Activated naive CD4-positive, alpha-beta T cell treated with Interleukin-2 at 50 U/mL for 16 hours (primary cell): ENCODE data around the gene GNAQ.

Experiments
- DNase-seq: peaks from one replicate; pipeline ENCODE4 v3.0.0-alpha.2; 2020

Gene GNAQ

GRCh38 chr9:77935211-77935610 lies 96.4 kb downstream of the GNAQ start:
- DNase-seq, result no peak

GRCh38 chr9:77933976-77934375 lies 97.6 kb downstream of the GNAQ start:
- DNase-seq, result no peak

DNA sequence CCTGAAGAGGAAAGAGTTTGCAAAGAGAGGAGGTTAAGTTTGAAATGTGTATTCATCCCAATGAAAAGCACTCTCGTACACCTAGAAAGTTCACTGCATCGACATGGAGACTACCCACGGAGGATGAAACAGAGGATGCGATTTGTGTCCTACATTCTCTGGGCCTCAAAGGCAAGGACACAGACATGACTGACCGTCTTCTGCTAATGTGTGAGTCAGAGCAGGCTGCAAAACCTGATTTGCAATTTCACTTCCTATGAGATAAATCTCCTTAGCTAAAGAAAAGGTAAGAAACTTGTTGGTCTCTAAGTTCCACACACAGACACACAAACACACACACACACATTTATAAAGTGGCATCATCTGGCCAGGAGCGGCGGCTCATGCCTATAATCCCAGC lies 98.6 kb downstream of the GNAQ start:
- no peak for DNase-seq

DNA sequence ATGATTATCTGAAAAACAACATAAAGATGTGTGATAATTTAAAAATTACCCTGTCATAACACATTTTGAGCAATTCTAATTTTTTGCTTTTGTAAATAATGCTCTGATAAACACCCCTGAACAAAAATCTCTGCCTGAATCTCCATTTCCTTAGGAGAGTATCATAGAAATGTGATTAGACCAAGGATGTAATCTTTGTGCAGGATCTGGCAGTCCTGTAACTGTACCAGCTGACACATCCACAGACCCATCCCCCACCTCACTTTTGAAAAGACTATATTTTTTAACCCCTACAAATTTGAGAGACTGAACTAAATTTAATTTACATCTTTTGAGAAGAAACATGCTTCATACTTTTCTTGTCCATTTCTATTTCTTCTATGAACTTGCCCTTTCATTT lies 101.7 kb downstream of the GNAQ start:
- no peak for DNase-seq

DNA sequence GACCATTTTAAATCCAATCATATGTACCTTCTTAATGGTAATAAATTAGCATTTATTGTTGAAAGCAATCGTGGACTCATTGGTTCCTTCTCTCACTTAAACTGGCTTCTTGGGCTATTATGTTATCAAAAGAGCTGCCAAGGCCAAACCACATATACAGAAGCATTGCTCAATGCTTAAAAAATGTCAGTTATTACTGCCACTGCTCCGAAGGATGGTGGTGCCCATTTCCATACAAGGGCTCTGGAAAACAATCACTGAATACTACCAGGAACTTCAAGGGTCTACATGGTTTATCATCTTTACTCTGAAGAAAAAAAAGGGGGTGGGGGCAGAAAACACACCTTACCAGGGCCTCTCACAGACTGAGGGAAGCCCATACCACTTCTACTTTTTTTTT lies 104.3 kb downstream of the GNAQ start:
- no peak for DNase-seq

DNA sequence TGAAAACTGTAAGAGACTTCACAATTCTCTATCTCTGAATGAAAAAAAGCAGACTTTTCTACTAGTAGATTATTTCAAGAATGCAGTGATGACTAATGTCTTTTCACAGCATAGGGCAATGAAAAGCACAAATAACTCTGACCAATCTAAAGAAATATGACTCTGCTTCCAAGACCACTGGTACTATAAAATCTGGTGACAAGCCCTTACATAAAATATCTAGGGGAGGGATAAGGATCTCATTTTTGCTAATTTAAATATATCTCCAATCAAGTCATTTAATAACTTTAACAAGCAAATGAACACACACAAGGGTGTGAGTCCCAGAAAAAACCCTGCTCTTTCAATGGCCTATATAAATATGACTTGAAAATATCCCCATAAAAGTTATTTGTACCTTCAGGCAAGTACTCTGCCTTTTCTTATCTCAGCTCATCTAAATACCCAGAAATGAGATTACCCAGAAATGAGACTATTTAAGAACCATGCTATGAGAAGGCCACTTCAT lies 105.2 kb downstream of the GNAQ start:
- no peak for DNase-seq

DNA sequence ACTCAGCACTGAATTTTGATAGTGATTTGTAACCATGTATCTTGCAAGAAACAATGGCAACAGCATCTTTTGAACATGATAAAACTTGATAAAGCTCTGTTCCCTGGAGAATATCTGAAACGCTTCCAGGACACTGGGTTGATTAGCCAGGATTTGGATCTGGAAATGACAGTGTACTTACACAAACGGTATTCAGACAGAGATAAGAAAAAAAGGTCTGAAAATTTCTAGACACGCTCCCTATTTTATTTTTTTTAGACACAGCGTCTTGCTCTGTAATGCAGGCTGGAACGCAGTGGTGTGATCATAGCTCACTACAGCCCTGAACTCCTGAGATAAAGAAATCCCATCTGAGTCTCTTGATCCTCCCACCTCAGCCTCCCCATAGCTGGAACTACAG lies 109.0 kb downstream of the GNAQ start:
- no peak for DNase-seq

DNA sequence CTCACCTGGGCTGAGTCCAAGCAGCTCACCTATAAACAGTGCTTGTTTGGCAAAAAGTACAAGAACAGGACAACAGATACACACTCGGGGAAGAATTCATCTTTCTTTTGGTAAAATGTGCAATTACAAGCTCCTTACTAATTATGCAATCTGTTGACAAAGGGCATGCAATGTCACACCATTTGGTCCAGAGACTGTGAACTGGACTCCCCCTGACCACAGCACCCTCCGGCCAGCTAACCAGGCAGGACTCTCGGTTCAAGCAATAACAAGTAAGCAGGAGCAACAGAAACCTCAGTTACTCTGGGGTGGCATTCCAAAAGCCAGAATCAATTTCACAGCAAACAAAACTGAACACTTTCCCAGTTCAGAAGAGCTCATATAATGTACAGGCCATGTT lies 113.8 kb downstream of the GNAQ start:
- no peak for DNase-seq

- no peak for DNase-seq
Measured at GRCh38 chr9:77916820-77917219, 114.8 kb downstream of the GNAQ start.

GRCh38 chr9:77916410-77916819 lies 115.2 kb downstream of the GNAQ start:
- DNase-seq, result no peak

GRCh38 chr9:77915744-77916143 lies 115.9 kb downstream of the GNAQ start:
- DNase-seq, result no peak

DNA sequence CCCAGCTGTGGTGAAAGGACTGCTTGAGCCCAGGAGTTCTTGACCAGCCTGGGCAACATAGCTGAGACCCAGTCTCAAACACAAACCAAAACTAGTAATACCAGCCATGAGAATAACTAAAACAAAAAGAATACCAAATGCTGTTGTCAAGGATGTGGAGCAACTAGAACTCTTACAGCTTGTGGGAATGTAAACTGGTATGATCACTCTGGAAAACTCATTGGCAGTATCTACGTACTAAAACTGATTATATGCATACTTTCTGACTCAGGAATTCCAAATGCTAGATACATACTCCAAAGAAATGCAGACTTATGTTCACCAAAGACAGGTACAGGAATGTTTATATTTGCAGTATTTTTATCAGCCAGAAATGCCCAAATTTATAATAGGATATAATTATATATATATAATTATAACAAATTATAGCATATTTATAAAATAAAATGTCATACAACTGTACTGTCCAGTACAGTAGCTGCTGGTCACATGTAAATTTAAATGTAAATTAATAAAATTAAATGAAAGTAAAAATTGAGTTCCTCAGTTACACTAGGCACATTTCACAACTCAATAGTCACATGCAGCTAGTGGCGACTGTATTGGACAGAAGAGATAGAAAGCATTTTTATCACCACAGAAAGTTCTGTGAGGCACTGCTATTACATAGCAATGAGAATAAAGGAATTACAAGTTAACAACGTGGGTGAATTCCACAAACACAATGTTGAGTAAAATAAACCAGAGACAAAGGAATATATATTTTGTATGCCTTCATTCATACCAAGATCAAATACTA lies 118.5 kb downstream of the GNAQ start:
- no peak for DNase-seq

DNA sequence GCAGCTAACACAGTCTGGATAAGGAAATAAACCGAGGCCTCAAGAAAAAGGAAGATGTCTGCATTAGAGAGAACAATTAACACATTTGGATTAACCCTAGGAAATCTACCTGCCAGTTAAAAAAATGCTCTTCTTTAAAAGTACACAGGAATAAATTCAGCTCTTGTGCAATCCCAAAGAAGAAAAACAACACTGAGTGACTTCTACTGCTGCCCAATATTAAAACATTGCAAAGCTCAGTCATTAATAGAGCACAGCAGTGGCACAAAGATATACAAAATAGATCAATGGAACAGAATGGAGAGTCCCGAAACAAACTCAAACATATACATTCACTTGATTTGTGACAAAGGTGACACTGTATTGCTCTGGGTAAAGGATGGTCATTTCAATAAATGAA lies 119.7 kb downstream of the GNAQ start:
- DNase-seq, result no peak

- DNase-seq, result no peak
Measured at GRCh38 chr9:77910194-77910621, 121.4 kb downstream of the GNAQ start.

- no peak for DNase-seq
Measured at GRCh38 chr9:77909306-77909705, 122.3 kb downstream of the GNAQ start.

DNA sequence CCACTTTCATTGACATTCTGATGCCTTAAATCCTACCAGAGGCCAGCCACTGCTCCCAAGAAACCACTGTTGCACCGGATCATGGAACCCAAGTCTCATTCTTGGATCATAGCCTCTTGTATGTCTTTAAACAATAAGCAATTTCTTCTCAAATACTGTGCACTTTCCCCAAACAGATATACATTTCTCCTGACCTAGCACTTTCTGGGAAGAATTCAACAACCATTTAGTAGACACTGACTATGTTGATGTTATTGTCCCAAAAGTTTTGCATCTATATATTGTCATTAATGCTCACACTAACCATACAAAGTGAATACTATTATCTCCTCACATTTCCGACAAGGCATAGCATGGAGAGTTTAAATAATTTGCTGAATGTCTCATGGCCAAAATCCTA lies 123.3 kb downstream of the GNAQ start:
- no peak for DNase-seq

- DNase-seq, result no peak
Measured at GRCh38 chr9:77907585-77907984, 124.0 kb downstream of the GNAQ start.

- DNase-seq, result no peak
Measured at GRCh38 chr9:77906991-77907390, 124.6 kb downstream of the GNAQ start.

GRCh38 chr9:77903666-77904285 lies 127.8 kb downstream of the GNAQ start:
- no peak for DNase-seq

DNA sequence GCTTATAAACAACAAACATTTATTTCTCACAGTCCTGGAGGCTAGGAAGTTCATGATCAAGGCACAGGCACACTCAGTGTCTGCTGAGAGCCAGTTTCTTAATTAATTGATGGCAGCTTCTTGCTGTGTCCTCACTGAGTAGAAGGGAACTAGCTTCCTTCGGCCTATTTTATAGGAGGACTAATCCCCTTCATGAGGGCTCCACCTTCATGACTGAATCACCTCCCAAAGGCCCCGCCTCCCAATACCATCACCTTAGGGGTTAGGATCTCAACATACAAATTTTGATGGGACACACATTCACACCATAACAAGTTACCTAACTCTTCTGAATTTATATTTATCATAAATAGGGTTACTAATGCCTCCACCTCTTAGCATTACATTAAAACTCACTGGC lies 129.8 kb downstream of the GNAQ start:
- no peak for DNase-seq

- DNase-seq, result no peak
Measured at GRCh38 chr9:77901018-77901417, 130.6 kb downstream of the GNAQ start.

- no peak for DNase-seq
Measured at GRCh38 chr9:77899679-77900354, 131.8 kb downstream of the GNAQ start.

GRCh38 chr9:77898864-77899263 lies 132.7 kb downstream of the GNAQ start:
- DNase-seq, result no peak
